GM23338 (cell line): ENCODE measurements around the gene PSMD12. TPM values are rescaled to one million over a fixed set of nuclear protein-coding genes. Genes with fewer than 3 reads are reported as not detected.

ENCODE experiments used
- ATAC-seq: fragments of 200-7000 bp; cut with Tn5 transposase; 3 replicates; pipeline ENCODE4 v1.9.1; 2020
- DNase-seq: peaks from one replicate; pipeline ENCODE4 v3.0.0-alpha.2; 2015; ENCODE audit warnings: low spot score
- H2AFZ ChIP-seq: fragments of 200-600 bp; sonication (generic); 2 replicates; pipeline ENCODE4 v1.8.0; 2016; ENCODE audit warnings: antibody characterized with exemption, mild to moderate bottlenecking, moderate library complexity
- H3F3A ChIP-seq: fragments of 200-600 bp; sonication (generic); replicated peaks from 2 replicates; pipeline ENCODE4 v1.8.0; 2017; ENCODE audit warnings: antibody characterized with exemption, mixed run types, low read depth
- H3K27ac ChIP-seq: fragments of 200-600 bp; sonication (generic); 2 replicates; pipeline ENCODE4 v1.6.1; 2016; ENCODE audit warnings: low read depth
- H3K27me3 ChIP-seq: fragments of 200-600 bp; sonication (generic); 2 replicates; pipeline ENCODE4 v1.8.0; 2016; ENCODE audit warnings: mild to moderate bottlenecking, mixed run types, moderate library complexity; ENCODE audit not compliant: insufficient read depth
- H3K36me3 ChIP-seq: fragments of 200-600 bp; sonication (generic); 2 replicates; pipeline ENCODE4 v1.8.0; 2016; ENCODE audit warnings: mild to moderate bottlenecking; ENCODE audit not compliant: insufficient read depth
- H3K4me1 ChIP-seq: fragments of 200-600 bp; sonication (generic); 2 replicates; pipeline ENCODE4 v1.8.0; 2016; ENCODE audit warnings: mild to moderate bottlenecking, moderate library complexity; ENCODE audit not compliant: insufficient read depth
- H3K4me2 ChIP-seq: fragments of 200-600 bp; sonication (generic); 2 replicates; pipeline ENCODE4 v1.7.1; 2017; ENCODE audit warnings: mixed run types
- H3K4me3 ChIP-seq: fragments of 200-600 bp; sonication (generic); 2 replicates; pipeline ENCODE4 v1.6.1; 2016; ENCODE audit warnings: mixed run types
- H3K79me2 ChIP-seq: fragments of 200-600 bp; sonication (generic); replicated peaks from 2 replicates; pipeline ENCODE4 v1.8.0; 2017; ENCODE audit warnings: mild to moderate bottlenecking; ENCODE audit not compliant: insufficient read depth
- H3K9me2 ChIP-seq: fragments of 200-600 bp; sonication (generic); 2 replicates; pipeline ENCODE4 v1.8.0; 2017; ENCODE audit not compliant: insufficient read depth
- H4K20me1 ChIP-seq: fragments of 200-600 bp; sonication (generic); replicated peaks from 2 replicates; pipeline ENCODE4 v1.8.0; 2017; ENCODE audit warnings: mild to moderate bottlenecking; ENCODE audit not compliant: insufficient read depth
- H3K27ac Mint-ChIP-seq: 2 replicates; pipeline ENCODE4 v1.8.0; 2020; ENCODE audit warnings: inconsistent platforms, mild to moderate bottlenecking, moderate library complexity, mixed read lengths
- H3K27me3 Mint-ChIP-seq: 3 replicates; pipeline ENCODE4 v1.8.0; 2022; ENCODE audit warnings: low read depth, mild to moderate bottlenecking, moderate library complexity, mixed read lengths, inconsistent platforms; ENCODE audit not compliant: insufficient read depth, poor library complexity
- H3K36me3 Mint-ChIP-seq: 3 replicates; pipeline ENCODE4 v1.8.0; 2021; ENCODE audit warnings: low read depth, mild to moderate bottlenecking, inconsistent platforms, moderate library complexity, mixed read lengths
- H3K4me1 Mint-ChIP-seq: 3 replicates; pipeline ENCODE4 v1.8.0; 2020; ENCODE audit warnings: mild to moderate bottlenecking, inconsistent platforms, mixed read lengths
- H3K4me3 Mint-ChIP-seq: 3 replicates; pipeline ENCODE4 v1.8.0; 2021; ENCODE audit warnings: moderate library complexity, mild to moderate bottlenecking, inconsistent platforms, mixed read lengths
- H3K9me3 Mint-ChIP-seq: 3 replicates; pipeline ENCODE4 v1.8.0; 2020; ENCODE audit warnings: moderate library complexity, mild to moderate bottlenecking, inconsistent platforms, mixed read lengths
- ETS1 ChIP-seq: IDR thresholded peaks from 2 replicates; pipeline ENCODE4 v1.6.1; 2016; ENCODE audit warnings: antibody characterized with exemption
- EZH2 ChIP-seq: fragments of 200-600 bp; sonication (generic); IDR thresholded peaks from one replicate; pipeline ENCODE4 v1.8.0; 2017; ENCODE audit warnings: antibody characterized with exemption, mild to moderate bottlenecking, low read depth; ENCODE audit not compliant: unreplicated experiment
- EZH2phosphoT487 ChIP-seq: fragments of 200-600 bp; sonication (generic); IDR thresholded peaks from one replicate; pipeline ENCODE4 v1.8.1; 2018; ENCODE audit warnings: antibody characterized with exemption; ENCODE audit not compliant: unreplicated experiment
- JUNB ChIP-seq: IDR thresholded peaks from one replicate; pipeline ENCODE4 v1.6.1; 2016; ENCODE audit warnings: antibody characterized with exemption; ENCODE audit not compliant: unreplicated experiment
- NANOG ChIP-seq: IDR thresholded peaks from 2 replicates; pipeline ENCODE4 v1.6.1; 2016; ENCODE audit warnings: antibody characterized with exemption, borderline replicate concordance
- POLR2AphosphoS5 ChIP-seq: IDR thresholded peaks from 2 replicates; pipeline ENCODE4 v1.6.1; 2016; ENCODE audit warnings: antibody characterized with exemption, low read depth
- REST ChIP-seq: IDR thresholded peaks from one replicate; pipeline ENCODE4 v1.6.1; 2018; ENCODE audit warnings: antibody characterized with exemption; ENCODE audit not compliant: unreplicated experiment
- STAT1 ChIP-seq: IDR thresholded peaks from one replicate; pipeline ENCODE4 v1.6.1; 2016; ENCODE audit warnings: antibody characterized with exemption; ENCODE audit not compliant: unreplicated experiment
- ZNF114 ChIP-seq: fragments of 250-450 bp; sonication (Bioruptor Pico); IDR thresholded peaks from 2 replicates; pipeline ENCODE4 v1.5.0; 2020; ENCODE audit warnings: mild to moderate bottlenecking, moderate library complexity
- ZNF331 ChIP-seq: fragments of 250-450 bp; sonication (Bioruptor Pico); IDR thresholded peaks from 2 replicates; pipeline ENCODE4 v1.5.0; 2020; ENCODE audit warnings: low read depth, mild to moderate bottlenecking, moderate library complexity
- polyA plus RNA-seq: library from polyadenylated mRNA; unstranded; fragments of >200 nt; fragmentation: Nextera tagmentation; extraction: Ambion mirVana; gene quantifications from 2 replicates; pipeline ENCODE4 v1.2.1, GENCODE V29; 2016
- total RNA-seq: library from RNA; depleted of rRNA; stranded (reverse); fragments of >200 nt; shearing (Covaris generic); gene quantifications from 2 replicates; pipeline ENCODE4 v1.2.3, GENCODE V29; 2014
- TF ChIP-seq, protein P1 (sequence below), 2 experiments: fragments of 200-600 bp in 1 of 2; sonication (generic) in 1 of 2; conservative IDR thresholded peaks; 2 replicates each; pipeline versions ENCODE4 v1.5.1 to v1.6.1; 2016 to 2017; ENCODE audit warnings: antibody characterized with exemption in 2 of 2, low read depth in 2 of 2, mild to moderate bottlenecking in 2 of 2, moderate library complexity in 1 of 2

PSMD12 gene
- total and polyA plus RNA-seq, 2 experiments from 2014 or later, result 73.7 to 146 TPM

DNA sequence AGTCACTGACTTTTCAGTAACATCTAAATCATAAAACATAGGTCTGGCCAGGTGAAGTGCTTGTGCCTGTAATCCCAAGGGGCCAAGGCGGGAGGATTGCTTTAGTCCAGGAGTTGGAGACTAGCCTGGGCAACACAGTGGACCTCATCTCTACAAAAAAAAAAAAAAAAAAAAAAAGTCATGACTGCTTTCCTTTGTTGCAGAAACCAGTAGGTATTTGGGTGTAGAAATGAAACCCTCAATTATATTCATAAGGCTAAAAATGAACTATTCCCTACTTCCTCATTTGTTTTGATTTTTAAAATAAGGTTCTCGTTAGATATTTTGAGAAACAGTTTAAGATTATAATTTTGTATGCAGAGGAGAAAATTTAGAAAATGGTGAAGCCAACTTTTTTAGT lies 36.7 kb upstream of the PSMD12 start:
- Mint-ChIP-seq H3K4me3 (no peak overlapping the region), H3K9me3 (no peaks in the 10 kb centered on the region), H3K4me1 (peaks cover 38% of the 10 kb centered on the region), H3K27ac (0 out of 2 replicates have a peak overlapping the region, but pooled peaks have one; percentile 5), H3K36me3 (peaks cover 7% of the 10 kb centered on the region; the same call in 2 of the 3 replicates), H3K27me3 (peaks cover 5% of the 10 kb centered on the region)
- Histone ChIP-seq H3K36me3 (no peaks in the 10 kb centered on the region), H3K79me2 (peaks cover 99% of the 10 kb centered on the region), H3K4me2 (no peak overlapping the region), H3K9me2 (no peaks in the 10 kb centered on the region), H3K27ac (no peak overlapping the region), H3K27me3 (no peaks in the 10 kb centered on the region), H3K4me3 (no peak overlapping the region), H2AFZ (no peak overlapping the region), H4K20me1 (peaks cover 16% of the 10 kb centered on the region), H3K4me1 (peaks cover 32% of the 10 kb centered on the region), H3F3A (no peaks in the 10 kb centered on the region)
- ATAC-seq, result no peak
- DNase-seq, result no peak
- no peak for TF ChIP-seq ETS1
- TF ChIP-seq JUNB, result no peak
- no peak for TF ChIP-seq NANOG
- TF ChIP-seq EZH2, result no peak

- ATAC-seq (no peak), DNase-seq (peak; percentile 22)
- Mint-ChIP-seq H3K27ac (no peak overlapping the region), H3K27me3 (peaks cover 5% of the 10 kb centered on the region), H3K9me3 (no peaks in the 10 kb centered on the region), H3K4me3 (no peak overlapping the region), H3K36me3 (peaks cover 15% of the 10 kb centered on the region), H3K4me1 (peaks cover 38% of the 10 kb centered on the region)
- peaks cover 32% of the 10 kb centered on the region for H3K4me1 ChIP-seq
- no peaks in the 10 kb centered on the region for H3K27me3 ChIP-seq
- no peak overlapping the region for H3K4me3 ChIP-seq
- H3K27ac ChIP-seq, result 0 out of 2 replicates have a peak overlapping the region, but pooled peaks have one; percentile 50
- H3K9me2 ChIP-seq, result no peaks in the 10 kb centered on the region
- no peaks in the 10 kb centered on the region for H3F3A ChIP-seq
- no peaks in the 10 kb centered on the region for H3K36me3 ChIP-seq
- peak overlapping the region; percentile 22; the same call in 1 of the 2 replicates for H3K4me2 ChIP-seq
- no peak overlapping the region for H2AFZ ChIP-seq
- peaks cover 99% of the 10 kb centered on the region for H3K79me2 ChIP-seq
- H4K20me1 ChIP-seq, result peaks cover 16% of the 10 kb centered on the region
- TF ChIP-seq ETS1 (no peak), ZNF114 (CRISPR knock-in tag) (no peak), NANOG (no peak), EZH2phosphoT487 (no peak), REST (no peak), POLR2AphosphoS5 (no peak), STAT1 (no peak), JUNB (no peak), ZNF331 (CRISPR knock-in tag) (no peak)
- TF ChIP-seq, protein P1, sequence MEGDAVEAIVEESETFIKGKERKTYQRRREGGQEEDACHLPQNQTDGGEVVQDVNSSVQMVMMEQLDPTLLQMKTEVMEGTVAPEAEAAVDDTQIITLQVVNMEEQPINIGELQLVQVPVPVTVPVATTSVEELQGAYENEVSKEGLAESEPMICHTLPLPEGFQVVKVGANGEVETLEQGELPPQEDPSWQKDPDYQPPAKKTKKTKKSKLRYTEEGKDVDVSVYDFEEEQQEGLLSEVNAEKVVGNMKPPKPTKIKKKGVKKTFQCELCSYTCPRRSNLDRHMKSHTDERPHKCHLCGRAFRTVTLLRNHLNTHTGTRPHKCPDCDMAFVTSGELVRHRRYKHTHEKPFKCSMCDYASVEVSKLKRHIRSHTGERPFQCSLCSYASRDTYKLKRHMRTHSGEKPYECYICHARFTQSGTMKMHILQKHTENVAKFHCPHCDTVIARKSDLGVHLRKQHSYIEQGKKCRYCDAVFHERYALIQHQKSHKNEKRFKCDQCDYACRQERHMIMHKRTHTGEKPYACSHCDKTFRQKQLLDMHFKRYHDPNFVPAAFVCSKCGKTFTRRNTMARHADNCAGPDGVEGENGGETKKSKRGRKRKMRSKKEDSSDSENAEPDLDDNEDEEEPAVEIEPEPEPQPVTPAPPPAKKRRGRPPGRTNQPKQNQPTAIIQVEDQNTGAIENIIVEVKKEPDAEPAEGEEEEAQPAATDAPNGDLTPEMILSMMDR (conservative IDR thresholded peaks at IDR 0.05; ENCODE audit: low read depth in 2 of 2), result no peak
These were observed 35.5 kb upstream of the PSMD12 start for GRCh38 chr17:67401598-67402504.
